Esophagus squamous epithelium (tissue), 4 donors: ENCODE results near the gene KMT2E.

Source experiments
- CTCF ChIP-seq, 6 experiments: fragments of 450-650 bp in 4 of 6; fragments of 200-600 bp in 2 of 6; sonication (generic) in 2 of 6; IDR thresholded peaks; one replicate each; pipeline ENCODE4 v1.5.1; 2016 to 2019; ENCODE audit warnings: antibody characterized with exemption in 6 of 6, mild to moderate bottlenecking in 4 of 6, moderate library complexity in 4 of 6
- POLR2A ChIP-seq, 4 donors: fragments of 450-650 bp; IDR thresholded peaks; one replicate each; pipeline ENCODE4 v1.6.1; 2017; ENCODE audit warnings: antibody characterized with exemption in 4 of 4, mild to moderate bottlenecking in 4 of 4, moderate library complexity in 3 of 4

- TF ChIP-seq CTCF (IDR thresholded peaks at IDR 0.05) = no peak
- TF ChIP-seq POLR2A (IDR thresholded peaks at IDR 0.05) = no peak
Observed at GRCh38 chr7:105130048-105130447, 116.0 kb downstream of the KMT2E start.
